ENCODE measurements around the gene CEP295NL.
"Not testable (repeated sequence)": the region's sequence is repeated elsewhere in the genome, so short reads cannot be mapped to it uniquely, and the experiment has no call there.

The CEP295NL gene

DNA sequence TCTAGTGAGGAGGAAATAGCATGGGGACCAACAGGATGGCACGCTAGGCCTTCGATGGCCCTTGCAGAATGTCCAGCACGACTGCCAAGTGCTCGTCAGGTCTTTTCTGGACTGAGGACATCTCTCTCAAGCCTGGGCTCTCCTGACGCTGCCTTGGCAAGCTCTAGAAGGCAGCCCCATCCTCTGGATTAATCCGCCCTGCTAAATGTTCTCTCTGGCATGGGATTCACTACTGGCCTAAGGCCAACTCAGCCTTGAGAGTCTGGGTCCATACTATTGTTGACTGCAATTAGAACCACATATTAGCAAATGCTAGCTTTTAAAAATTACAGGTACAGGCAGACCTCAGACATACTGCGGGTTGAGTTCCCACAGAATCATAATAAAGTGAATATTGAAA lies 2.5 kb upstream of the CEP295NL start:
- no peak for DNase-seq (ENCODE audit: low read depth in 2 of 2)

DNA sequence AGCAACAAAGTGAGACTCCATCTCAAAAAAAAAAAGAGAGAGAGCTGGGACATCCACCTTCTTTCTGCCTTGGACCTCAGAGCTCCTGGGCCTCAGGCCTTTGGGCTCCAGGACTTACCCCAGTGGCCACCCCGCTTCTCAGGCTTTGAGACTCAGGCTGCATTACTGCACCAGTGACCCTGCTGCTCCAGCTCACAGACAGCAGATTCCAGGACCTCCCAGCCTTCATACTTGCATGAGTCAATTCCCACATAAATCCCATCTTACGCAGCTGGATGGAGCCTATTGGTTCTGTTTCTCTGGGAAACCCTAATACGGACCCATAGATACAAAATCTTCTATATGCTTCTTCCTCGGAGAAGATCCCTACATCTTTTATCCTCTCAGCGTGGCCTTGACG lies 2.1 kb upstream of the CEP295NL start:
- DNase-seq (ENCODE audit: low read depth in 2 of 2): no peak

DNA sequence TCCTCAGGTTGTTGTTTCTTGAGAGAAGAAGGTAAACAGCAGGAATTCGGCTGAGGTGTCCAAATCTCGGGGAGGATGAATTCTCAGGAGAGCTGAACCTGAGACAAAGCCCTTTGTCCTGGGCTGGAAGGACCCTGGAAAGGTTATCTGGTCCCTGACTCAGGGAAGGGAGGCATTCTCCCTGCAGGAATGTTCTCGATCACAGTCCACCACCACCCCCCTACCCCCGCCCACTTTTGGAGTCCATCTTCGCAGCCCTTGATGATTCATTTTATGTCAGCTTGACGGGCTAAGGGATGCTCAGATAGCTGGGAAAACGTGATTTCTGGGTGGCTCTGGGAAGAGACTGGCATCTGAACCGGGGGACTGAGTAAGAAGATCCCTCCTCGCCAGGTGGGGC lies 1.4 kb upstream of the CEP295NL start:
- no peak for DNase-seq (ENCODE audit: low read depth in 2 of 2)

DNA sequence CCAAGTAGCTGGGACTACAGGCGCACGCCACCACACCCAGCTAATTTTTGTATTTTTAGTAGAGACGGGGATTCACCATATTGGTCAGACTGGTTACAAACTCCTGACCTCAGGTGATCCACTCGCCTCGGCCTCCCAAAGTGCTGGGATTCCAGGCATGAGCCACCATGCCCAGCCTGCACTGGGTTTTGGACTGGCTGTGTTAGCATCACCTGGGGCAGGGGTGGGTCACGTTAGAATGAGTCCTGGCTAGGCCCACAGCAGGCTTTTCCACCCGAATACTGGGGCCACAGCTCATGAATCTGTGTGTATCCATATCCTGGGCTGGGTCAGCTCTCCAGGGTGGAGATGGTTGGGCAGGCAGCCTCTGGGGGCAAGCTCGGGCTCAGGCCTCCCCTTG lies 770 bp downstream of the CEP295NL start:
- not testable (repeated sequence) for DNase-seq (ENCODE audit: low read depth in 2 of 2)

DNA sequence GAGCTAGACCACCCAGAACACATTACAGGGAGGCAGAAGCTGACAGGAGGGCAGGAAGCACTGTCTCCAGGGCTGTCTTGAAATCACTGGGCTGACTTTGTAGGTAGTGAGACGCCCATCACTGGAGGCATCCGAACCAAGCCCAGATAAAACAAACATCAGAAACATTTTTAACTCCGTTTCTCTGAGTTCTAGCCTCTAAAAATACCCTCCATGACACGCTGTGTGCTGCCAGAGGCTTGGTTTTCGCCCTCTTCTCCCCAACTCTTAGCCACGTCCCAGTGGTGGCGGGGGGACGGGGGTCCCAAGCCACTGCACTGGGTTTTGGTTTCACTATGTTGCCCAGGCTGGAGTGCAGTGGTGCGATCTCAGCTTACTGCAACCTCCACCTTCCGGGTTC lies 1.2 kb downstream of the CEP295NL start:
- no peak for DNase-seq (ENCODE audit: low read depth in 2 of 2)

DNA sequence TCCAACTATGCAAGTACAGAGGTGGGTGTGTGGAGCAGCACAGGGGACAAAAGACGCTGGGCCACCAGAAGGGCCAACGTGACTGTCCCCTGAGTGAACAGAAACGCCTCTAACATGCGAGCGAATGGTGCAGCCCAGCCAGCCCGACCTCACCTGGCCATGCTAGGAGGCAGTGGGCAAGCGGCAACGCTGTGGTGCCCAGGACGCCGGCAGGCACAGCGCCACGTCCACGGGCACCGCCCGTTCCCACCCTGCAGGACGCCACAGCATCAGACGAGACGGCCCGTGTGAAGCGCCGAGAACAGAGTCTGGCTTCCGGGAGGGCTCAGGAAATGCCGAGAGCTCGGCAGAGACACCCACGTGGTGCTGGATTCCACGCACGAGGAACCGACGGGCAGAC lies 2.2 kb downstream of the CEP295NL start:
- DNase-seq (ENCODE audit: low read depth in 2 of 2): no peak

DNA sequence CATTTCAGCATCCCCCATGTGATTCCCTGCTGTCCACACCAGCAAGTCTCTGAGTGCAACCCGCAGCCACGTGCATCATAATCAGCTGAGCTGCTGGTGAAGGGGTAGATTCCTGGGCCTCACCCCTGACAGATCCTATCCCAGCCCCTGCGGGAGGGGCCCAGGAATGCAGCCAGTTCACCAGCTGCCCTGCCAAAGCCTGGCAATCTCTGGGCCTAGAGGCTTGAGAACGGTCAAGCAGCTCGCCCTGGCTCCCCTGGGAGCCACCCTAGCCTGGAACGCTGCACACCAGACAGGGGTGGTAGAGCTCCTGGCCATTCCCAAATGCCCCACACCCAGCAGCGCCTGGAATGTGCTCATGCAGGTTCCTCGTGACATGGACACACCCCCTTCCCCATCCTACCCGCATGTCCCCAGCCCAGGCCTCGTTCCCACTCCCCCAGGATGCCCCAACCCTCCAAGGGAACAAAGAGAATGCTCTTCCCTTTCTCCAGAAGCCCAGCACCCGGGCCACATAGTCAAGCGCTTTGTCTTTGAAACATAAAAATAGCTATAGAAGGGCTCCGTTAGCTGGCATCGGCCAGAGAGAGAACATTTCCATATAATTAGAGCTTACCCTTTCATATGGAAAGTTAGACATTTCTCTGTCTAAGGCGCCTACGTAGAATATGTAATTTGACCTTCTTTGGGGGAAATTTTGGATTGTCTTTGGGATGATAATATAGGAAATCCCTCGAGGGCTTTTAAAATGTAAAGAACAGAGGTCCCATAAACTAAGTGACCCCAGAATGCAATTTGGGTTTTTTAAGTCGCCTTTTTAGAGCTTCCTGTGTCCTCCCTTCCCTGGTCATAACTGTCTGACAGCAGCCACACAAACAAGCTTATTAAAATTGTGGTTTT lies 3.4 kb downstream of the CEP295NL start:
- DNase-seq (ENCODE audit: low read depth in 2 of 2): no peak

DNA sequence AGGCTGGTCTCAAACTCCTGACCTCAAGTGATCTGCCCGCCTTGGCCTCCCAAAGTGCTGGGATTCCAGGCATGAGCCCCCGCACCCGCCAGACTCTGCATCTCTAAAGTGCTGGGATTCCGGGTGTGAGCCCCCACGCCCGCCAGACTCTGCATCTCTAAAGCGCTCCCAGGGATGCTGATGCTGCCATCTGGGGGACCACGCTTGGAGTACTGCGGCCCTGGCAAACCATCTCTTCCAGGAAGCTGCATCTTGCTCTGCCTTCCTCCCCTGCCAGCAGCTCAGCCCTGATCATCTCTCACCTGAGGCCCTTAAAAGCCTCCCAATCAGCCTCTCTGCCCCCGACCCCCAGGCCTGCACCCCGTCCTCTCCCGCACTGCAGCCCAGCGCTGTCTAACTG lies 4.1 kb downstream of the CEP295NL start:
- no peak for DNase-seq (ENCODE audit: low read depth in 2 of 2)

DNA sequence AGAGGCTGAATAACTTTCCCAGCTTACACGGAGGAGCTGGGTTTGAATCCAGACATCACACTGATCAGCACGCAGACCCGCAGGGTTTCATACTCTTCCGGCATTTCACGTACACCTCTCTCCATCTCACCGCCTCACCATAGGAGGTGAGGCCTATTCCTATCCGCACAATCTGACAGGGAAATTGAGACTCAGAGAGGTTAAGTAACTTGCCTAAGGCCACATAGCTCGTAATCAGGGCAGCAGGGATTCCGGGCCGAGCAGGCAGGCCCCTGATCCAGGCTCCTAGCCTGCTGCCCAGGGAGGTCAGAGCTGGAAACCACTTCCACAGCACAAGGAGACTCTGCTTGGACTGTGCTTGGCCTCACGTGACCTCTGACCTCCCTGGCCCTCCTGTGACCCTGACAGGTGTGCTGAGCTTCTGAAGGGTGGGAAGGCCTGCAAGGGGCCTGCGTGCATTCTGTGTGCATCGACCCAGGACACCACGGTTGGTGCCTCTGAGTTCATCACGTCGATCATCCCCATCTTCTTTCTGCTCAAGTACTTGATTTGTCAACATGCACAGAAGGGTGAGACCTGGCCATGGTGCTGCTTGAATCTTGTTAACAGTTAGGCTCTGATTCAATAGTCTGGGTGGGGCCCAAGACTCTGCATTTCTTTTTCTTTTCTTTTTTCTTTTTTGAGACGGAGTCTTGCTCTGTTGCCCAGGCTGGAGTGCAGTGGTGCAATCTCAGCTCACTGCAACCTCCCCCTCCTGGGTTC lies 4.7 kb downstream of the CEP295NL start:
- no peak for DNase-seq (ENCODE audit: low read depth in 2 of 2)

DNA sequence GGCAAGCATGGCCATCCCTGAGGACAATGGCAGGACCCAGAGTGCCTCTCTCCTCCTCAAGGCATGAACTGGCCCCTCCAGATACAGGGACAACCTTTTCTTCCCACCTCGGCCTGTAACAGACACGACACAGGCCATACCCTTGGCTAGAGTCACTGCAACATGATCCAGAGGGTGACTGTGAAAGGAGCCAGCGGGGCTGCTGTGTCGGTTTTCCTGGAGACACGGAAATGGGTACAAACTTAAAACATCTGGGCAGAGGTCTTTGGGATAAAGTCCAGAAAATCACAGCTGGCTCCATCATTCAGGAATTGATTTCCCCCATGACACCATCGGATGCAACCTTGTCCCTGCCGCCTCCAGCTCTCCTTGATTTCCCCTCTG lies 5.3 kb downstream of the CEP295NL start:
- no peak for DNase-seq (ENCODE audit: low read depth in 2 of 2)

DNA sequence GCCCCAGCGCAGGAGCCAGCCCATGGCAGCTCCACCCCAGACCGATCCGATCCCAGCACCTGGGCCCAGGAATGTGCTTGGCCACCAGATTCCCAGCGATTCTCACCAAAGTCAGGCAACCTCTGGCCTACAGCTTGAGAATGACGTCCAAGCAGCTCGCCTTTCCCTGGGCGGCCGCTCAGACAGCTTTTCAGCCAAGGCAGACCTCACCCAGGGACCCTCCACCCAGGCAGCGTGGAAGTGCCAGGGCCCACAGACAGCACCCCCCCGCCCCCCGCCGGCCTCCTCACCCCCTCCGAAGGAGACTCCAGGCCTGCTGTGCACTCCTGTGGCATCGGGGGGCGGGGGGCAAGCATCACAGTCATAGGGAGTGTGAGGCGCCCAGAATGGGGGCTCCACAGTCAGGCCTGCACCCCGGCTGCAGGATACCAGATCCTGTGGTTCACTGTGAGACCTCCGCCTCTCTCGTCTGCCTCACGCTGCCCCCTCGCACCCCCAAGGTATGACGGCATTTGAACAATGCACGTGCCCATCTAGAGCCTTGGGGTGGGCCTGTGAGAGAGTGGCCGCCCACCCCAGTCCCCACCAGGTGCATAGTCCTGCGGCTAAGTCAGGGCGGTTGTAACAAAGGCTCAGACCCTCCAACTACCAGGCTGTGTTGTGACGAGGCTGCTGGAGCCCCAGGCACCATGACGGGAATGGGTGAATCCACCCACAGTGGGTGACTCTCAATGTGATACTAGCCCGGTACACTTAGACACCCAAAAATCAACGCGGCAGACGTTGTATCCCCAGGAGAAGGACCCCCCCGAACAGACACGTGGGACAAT lies 6.0 kb downstream of the CEP295NL start:
- no peak for DNase-seq (ENCODE audit: low read depth in 2 of 2)

DNA sequence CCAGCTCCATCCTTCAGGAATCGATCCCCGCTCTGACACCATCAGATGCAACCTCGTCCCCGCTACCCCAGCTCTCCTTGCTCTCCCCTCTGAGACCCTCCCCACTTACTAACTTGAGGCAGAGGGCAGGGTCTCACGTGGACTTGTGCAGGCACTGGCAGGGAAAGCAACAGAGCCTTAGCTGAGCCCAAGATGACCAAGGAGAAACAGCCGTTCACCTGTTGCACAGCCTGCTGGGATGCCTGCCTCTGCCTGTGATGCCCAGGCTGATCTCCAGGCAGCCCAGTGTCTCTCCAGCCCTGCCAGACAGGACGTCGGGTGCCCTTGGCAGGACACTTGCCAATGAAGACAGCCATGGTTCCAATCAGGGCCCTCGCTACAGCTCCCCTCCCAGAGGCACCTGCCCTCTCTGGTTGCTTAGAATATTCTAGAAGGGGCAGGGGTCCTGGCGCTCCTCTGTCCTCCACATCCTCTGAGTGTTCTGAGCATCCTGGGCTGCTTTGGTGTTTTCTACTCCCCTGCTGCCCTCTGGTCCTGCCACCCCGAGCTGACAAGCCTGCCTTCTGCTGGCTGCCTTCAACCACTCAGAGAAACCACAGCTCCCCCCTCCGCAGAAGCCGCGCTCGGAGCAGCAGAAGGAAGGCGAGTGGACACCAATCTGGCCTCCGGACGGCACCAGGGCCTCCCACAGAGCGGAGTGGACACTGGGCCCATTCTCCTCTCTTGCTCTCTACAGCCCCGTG lies 6.7 kb downstream of the CEP295NL start:
- no peak for DNase-seq (ENCODE audit: low read depth in 2 of 2)

DNA sequence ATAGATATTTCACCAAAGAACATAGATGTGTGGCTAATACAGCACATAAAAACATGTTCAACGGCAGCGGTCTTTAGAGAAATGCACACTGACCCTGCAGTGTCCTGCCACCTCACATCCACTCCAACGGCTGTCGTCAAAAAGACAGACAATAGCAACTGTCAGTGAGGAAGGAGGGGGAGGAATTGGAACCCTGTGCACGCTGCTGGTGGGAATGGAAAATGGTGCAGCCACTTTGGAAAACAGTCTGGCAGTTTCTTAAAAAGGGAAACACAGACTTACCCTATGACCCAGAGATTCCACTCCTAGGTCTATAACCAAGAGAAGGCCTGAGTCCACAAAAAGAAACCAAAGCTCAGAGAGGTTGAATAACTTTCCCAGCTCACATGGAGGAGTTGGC lies 7.7 kb downstream of the CEP295NL start:
- DNase-seq (ENCODE audit: low read depth in 2 of 2): no peak

DNA sequence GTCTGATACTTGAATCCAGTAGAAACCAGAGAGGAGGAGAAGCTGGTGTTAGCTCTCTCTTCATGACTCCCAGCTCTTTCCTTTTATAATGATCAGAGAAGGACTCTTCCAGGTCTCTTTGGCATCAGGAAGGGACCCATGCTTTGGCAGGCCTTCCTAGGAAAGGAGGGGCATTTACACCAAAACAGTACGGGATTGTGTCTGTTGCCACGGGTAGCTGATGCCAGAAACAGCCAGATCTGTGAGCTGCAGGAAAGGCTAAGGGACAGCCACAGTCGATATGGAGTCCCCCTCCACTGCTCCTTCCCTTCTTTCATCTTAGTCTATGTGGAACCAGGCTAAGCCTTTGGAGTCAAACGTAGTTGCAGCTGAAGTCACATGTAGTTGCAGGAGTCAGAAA lies 9.3 kb downstream of the CEP295NL start:
- DNase-seq (ENCODE audit: low read depth in 2 of 2): no peak

DNA sequence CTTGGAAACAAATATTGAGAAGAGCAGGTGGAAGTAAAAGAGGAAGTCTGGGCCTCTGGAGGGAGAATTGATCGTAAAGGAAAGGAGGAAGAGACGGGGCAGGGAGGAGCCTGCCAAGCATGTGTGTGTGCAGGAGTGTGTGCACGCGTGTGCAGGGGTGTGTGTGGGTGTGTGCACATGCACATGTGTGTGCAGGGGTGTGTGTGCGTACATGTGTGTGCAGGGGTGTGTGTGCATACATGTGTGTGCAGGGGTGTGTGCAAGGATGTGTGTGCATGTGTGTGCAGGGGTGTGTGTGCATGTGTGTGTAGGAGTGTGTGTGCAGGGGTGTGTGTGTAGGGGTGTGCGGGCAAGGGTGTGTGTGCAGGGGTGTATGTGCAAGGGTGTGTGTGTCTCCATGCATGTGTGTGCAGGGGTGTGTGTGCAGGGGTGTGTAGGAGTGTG lies 10.0 kb downstream of the CEP295NL start:
- no peak for DNase-seq (ENCODE audit: low read depth in 2 of 2)

DNA sequence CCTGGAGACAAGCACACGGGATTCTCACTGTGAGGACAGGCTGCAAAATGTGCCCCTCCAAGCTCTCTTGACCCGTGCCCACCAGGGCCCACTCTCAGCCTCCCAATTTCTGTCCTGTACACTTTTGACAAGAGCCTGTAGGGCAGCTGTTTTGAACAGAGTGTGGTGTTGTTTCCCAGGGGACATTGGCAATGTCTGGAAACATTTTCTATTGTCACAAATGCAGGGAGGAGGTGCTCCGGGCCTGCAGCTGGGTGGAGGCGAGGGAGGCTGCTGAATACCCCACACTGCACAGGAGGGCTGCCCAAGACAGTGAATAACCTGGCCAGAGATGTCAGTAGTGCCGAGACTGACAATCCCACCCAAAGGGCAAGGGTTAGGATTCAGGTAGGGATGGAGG lies 10.5 kb downstream of the CEP295NL start:
- DNase-seq (ENCODE audit: low read depth in 2 of 2): no peak

DNA sequence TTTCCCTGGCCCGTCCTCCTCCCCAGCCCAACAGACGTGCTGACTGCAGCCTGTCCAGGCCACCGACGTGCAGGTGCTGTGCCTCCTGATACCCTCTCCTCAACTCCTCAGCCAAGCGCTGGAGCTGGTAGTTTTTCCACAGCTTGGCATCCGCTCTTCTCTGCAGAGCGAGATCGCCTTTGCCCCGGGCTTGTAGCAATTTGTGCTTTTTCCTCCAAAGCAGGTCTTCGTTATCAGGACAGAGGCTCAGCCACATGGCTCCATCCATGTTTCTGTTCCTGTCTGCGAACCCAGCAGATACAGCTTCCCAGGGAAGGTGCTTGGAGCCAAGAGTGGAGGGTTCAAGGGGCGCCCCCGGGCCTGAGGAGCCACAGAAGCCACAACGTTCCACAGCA lies 10.9 kb downstream of the CEP295NL start:
- no peak for DNase-seq (ENCODE audit: low read depth in 2 of 2)

DNA sequence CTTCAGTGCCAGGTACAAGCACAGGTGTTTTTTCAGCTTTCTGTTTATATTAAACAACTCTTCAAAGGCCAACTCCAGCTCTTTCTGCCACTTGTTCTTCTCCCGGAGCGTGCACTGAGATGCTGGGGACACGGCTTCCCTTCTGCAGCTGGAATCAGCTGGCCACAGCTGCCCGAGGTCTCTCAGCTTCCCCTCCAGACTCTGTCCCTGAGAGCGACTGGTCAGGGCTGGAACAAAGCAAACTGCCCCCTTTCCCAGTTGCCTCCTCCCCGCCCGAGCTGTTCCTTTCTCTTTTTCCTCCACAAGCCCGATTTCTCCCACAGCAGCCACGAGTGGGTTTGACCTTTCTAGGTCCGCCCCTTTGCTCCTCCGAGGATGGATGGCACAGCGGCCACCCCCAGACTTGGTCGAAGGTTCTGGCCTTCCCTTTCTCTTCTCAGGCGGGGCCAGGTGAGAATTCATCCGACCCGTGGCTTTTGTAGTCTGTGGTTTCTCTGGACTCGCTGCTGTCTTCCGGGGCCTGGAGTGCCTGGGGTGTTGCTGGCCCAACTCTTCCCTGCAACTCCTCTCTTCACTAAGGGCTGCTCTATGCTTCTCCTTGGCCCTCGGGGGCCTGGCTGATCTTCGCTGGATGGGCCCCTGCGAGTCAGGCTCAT lies 11.5 kb downstream of the CEP295NL start:
- no peak for DNase-seq (ENCODE audit: low read depth in 2 of 2)

DNA sequence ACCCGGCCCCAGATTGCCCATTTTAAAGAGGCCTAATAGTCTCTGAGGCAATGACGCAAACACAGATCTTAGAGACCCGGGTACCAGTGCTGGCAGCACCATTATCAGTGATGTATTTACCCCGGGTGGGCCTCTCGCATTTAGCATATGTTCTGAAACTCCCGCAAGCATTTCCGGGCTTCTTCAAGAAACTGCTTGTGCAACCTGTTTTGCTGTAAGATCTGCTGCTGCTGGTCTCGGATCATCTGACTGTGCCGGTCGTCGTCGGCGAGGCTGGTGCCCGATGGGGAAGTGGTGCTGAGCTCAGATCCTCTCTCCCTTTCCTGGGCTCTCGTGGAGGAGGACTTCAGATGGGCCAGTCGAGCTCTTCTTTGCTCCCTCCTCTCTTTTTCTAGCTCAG lies 12.5 kb downstream of the CEP295NL start:
- peak in 1 of 2 donors; percentile 13 for DNase-seq (ENCODE audit: low read depth in 2 of 2)

DNA sequence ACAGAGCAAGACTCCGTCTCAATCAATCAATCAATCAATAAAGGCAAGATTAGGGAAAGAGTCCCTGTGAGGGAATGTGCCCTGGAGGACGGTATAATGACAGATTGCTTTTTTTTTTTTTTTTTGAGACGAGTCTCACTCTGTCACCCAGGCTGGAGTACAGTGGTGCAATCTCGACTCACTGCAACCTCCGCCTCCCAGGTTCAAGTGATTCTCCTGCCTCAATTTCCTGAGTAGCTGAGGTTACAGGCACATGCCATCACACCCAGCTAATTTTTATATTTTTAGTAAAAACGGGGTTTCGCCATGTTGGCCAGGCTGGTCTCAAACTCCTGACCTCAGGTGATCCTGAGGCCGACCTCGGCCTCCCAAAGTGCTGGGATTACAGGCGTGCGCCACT lies 12.9 kb downstream of the CEP295NL start:
- DNase-seq (ENCODE audit: low read depth in 2 of 2): not testable (repeated sequence)

DNA sequence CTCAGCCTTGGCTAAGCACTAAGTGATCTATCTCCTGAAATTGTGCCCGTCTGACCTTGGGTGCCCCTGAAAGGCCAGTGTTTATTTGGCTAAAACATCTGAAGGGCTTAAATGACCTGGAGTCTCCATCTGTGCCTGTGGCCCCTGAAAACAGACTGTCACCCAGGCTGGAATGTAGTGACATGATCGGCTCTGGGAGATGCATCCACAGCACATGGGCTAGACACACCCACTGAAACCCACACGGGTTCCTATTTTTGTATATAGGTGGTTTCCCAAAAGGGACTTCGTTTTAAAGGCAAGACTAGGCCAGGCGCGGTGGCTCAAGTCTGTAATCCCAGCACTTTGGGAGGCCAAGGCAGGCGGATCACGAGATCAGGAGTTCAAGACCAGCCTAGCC lies 13.5 kb downstream of the CEP295NL start:
- DNase-seq (ENCODE audit: low read depth in 2 of 2): no peak

Data from activated CD8-positive, alpha-beta memory T cell treated with anti-CD3 and anti-CD28 coated beads for 4 hours (primary cell).